ENCODE measurements around the gene POLE.

POLE gene

GRCh38 chr12:132630672-132631071 is 56.5 kb downstream of the POLE start:
- no peak for DNase-seq (ENCODE audit: low read depth)
- TF ChIP-seq CTCF (IDR thresholded peaks at IDR 0.05; ENCODE audit: low read depth, low read length, missing control alignments): no peak
- no peak overlapping the region for H3K4me3 ChIP-seq (ENCODE audit: low read depth, low read length)

- TF ChIP-seq CTCF (IDR thresholded peaks at IDR 0.05; ENCODE audit: low read depth, low read length, missing control alignments): no peak
- no peak overlapping the region for H3K4me3 ChIP-seq (ENCODE audit: low read depth, low read length)
- DNase-seq (ENCODE audit: low read depth): no peak
These were observed 57.8 kb downstream of the POLE start for GRCh38 chr12:132629330-132629729.

GRCh38 chr12:132625731-132626430 is 61.3 kb downstream of the POLE start:
- no peak for TF ChIP-seq CTCF (IDR thresholded peaks at IDR 0.05; ENCODE audit: low read depth, low read length, missing control alignments)
- no peak for DNase-seq (ENCODE audit: low read depth)
- no peak overlapping the region for H3K4me3 ChIP-seq (ENCODE audit: low read depth, low read length)

- no peak overlapping the region for H3K4me3 ChIP-seq (ENCODE audit: low read depth, low read length)
- no peak for TF ChIP-seq CTCF (IDR thresholded peaks at IDR 0.05; ENCODE audit: low read depth, low read length, missing control alignments)
- no peak for DNase-seq (ENCODE audit: low read depth)
These were observed 62.1 kb downstream of the POLE start for GRCh38 chr12:132624910-132625630.

- no peak for TF ChIP-seq CTCF (IDR thresholded peaks at IDR 0.05; ENCODE audit: low read depth, low read length, missing control alignments)
- H3K4me3 ChIP-seq (ENCODE audit: low read depth, low read length): no peak overlapping the region
- no peak for DNase-seq (ENCODE audit: low read depth)
These were observed 62.8 kb downstream of the POLE start for GRCh38 chr12:132624186-132624855.

- TF ChIP-seq CTCF (IDR thresholded peaks at IDR 0.05; ENCODE audit: low read depth, low read length, missing control alignments): no peak
- no peak for DNase-seq (ENCODE audit: low read depth)
- no peak overlapping the region for H3K4me3 ChIP-seq (ENCODE audit: low read depth, low read length)
These were observed 63.9 kb downstream of the POLE start for GRCh38 chr12:132623072-132623869.

Data from GM12864 (cell line).